Ishikawa (cell line): Measurements from ENCODE around the gene HOMER1.

Experiments used
- CEBPB ChIP-seq: IDR thresholded peaks from 2 replicates; pipeline ENCODE4 v1.6.1; 2012
- CREB1 ChIP-seq: IDR thresholded peaks from 2 replicates; pipeline ENCODE4 v1.6.1; 2012; ENCODE audit warnings: low read depth
- EP300 ChIP-seq: IDR thresholded peaks from 2 replicates; pipeline ENCODE4 v1.6.1; 2012; ENCODE audit warnings: borderline replicate concordance
- FOXM1 ChIP-seq: IDR thresholded peaks from 2 replicates; pipeline ENCODE4 v1.6.1; 2012; ENCODE audit warnings: low read depth, borderline replicate concordance
- MAX ChIP-seq: IDR thresholded peaks from 2 replicates; pipeline ENCODE4 v1.6.1; 2012
- NFIC ChIP-seq: IDR thresholded peaks from 2 replicates; pipeline ENCODE4 v1.6.1; 2012
- RAD21 ChIP-seq: IDR thresholded peaks from 2 replicates; pipeline ENCODE4 v1.6.1; 2012; ENCODE audit warnings: low read depth
- TCF12 ChIP-seq: IDR thresholded peaks from 2 replicates; pipeline ENCODE4 v1.6.1; 2012; ENCODE audit warnings: low read depth
- YY1 ChIP-seq: IDR thresholded peaks from 2 replicates; pipeline ENCODE4 v1.6.1; 2012; ENCODE audit warnings: low read depth
- TF ChIP-seq, protein P1 (sequence below): IDR thresholded peaks from 2 replicates; pipeline ENCODE4 v1.6.1; 2012; ENCODE audit warnings: low read depth, mild to moderate bottlenecking
- TF ChIP-seq, protein P2 (sequence below): IDR thresholded peaks from 2 replicates; pipeline ENCODE4 v1.6.1; 2012

DNA sequence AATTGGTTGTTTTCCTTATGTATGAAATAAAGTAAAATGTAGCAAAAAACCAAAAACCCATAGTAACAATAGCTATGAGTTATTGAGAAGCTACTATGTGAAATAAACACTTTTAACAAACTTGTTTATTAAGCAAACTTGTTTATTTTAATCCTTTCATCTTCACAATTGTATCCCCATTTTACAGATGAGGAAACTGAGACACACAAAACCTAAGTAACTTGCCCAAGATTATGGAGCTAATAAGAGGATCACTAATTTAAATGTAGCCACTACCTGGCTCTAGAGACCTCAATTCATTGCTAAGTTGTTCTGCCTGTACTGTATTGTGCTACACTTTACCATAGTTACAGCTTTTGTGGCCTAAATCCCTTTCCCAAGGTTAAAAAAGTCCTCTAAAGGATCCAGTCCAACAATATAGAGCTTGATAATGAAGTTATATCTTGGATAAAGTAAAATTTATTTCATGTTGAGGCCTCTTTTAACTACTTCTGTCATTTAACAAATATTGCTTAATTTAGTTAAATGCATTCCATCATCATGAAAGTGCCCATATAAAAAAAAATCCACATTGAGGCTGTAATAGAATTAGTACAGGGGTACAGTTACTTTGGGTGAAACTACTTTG, 22.1 kb downstream of the HOMER1 start:
- TF ChIP-seq RAD21 (no peak), FOXM1 (no peak), NFIC (no peak), MAX (no peak), EP300 (no peak), YY1 (no peak), CEBPB (no peak), TCF12 (no peak), CREB1 (no peak)
- TF ChIP-seq, protein P1, sequence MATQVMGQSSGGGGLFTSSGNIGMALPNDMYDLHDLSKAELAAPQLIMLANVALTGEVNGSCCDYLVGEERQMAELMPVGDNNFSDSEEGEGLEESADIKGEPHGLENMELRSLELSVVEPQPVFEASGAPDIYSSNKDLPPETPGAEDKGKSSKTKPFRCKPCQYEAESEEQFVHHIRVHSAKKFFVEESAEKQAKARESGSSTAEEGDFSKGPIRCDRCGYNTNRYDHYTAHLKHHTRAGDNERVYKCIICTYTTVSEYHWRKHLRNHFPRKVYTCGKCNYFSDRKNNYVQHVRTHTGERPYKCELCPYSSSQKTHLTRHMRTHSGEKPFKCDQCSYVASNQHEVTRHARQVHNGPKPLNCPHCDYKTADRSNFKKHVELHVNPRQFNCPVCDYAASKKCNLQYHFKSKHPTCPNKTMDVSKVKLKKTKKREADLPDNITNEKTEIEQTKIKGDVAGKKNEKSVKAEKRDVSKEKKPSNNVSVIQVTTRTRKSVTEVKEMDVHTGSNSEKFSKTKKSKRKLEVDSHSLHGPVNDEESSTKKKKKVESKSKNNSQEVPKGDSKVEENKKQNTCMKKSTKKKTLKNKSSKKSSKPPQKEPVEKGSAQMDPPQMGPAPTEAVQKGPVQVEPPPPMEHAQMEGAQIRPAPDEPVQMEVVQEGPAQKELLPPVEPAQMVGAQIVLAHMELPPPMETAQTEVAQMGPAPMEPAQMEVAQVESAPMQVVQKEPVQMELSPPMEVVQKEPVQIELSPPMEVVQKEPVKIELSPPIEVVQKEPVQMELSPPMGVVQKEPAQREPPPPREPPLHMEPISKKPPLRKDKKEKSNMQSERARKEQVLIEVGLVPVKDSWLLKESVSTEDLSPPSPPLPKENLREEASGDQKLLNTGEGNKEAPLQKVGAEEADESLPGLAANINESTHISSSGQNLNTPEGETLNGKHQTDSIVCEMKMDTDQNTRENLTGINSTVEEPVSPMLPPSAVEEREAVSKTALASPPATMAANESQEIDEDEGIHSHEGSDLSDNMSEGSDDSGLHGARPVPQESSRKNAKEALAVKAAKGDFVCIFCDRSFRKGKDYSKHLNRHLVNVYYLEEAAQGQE: no peak
- TF ChIP-seq, protein P2, sequence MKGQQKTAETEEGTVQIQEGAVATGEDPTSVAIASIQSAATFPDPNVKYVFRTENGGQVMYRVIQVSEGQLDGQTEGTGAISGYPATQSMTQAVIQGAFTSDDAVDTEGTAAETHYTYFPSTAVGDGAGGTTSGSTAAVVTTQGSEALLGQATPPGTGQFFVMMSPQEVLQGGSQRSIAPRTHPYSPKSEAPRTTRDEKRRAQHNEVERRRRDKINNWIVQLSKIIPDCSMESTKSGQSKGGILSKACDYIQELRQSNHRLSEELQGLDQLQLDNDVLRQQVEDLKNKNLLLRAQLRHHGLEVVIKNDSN: no peak
